LNCaP clone FGC (cell line): Measurements from ENCODE around the gene RCN1.
"Not testable (repeated sequence)": the region's sequence is repeated elsewhere in the genome, so short reads cannot be mapped to it uniquely, and the experiment has no call there.

ENCODE experiments used
- DNase-seq: peaks from one replicate; pipeline ENCODE4 v3.0.0-alpha.2; 2011; ENCODE audit warnings: low read depth
- H3K4me3 ChIP-seq: 2 replicates; pipeline ENCODE4 v1.5.1; 2011; ENCODE audit warnings: mild to moderate bottlenecking, low read depth, low read length, control low read depth
- CTCF ChIP-seq: IDR thresholded peaks from 2 replicates; pipeline ENCODE4 v1.5.1; 2012; ENCODE audit warnings: mild to moderate bottlenecking; ENCODE audit not compliant: control insufficient read depth, insufficient read depth; ENCODE audit errors: extremely low read depth

RCN1 gene

GRCh38 chr11:32101791-32102190 lies 10.9 kb downstream of the RCN1 start:
- DNase-seq: no peak
- no peak overlapping the region for H3K4me3 ChIP-seq
- no peak for TF ChIP-seq CTCF

- not testable (repeated sequence) for H3K4me3 ChIP-seq, DNase-seq
Observed at GRCh38 chr11:32103121-32103719, 12.3 kb downstream of the RCN1 start.

- TF ChIP-seq CTCF: no peak
- H3K4me3 ChIP-seq: no peak overlapping the region
- no peak for DNase-seq
Observed at GRCh38 chr11:32103941-32104340, 13.1 kb downstream of the RCN1 start.

- no peak for TF ChIP-seq CTCF
- no peak for DNase-seq
- H3K4me3 ChIP-seq: no peak overlapping the region
Observed at GRCh38 chr11:32105871-32106560, 15.1 kb downstream of the RCN1 start.

GRCh38 chr11:32107647-32108046 lies 16.8 kb downstream of the RCN1 start:
- TF ChIP-seq CTCF: no peak
- no peak overlapping the region for H3K4me3 ChIP-seq
- DNase-seq: no peak

GRCh38 chr11:32108576-32108975 lies 17.7 kb downstream of the RCN1 start:
- TF ChIP-seq CTCF: no peak
- no peak overlapping the region for H3K4me3 ChIP-seq
- DNase-seq: no peak

- no peak for DNase-seq
- TF ChIP-seq CTCF: no peak
- H3K4me3 ChIP-seq: no peak overlapping the region
Observed at GRCh38 chr11:32109138-32109537, 18.3 kb downstream of the RCN1 start.
